OCI-LY1 (cell line): ENCODE results near the gene CA7.

Source experiments
- H2AFZ ChIP-seq: fragments of 200-600 bp; sonication (generic), shearing (Covaris generic); 2 replicates; pipeline ENCODE4 v1.6.0; 2014; ENCODE audit warnings: antibody characterized with exemption, mild to moderate bottlenecking, low read length
- H3F3A ChIP-seq: fragments of 200-600 bp; sonication (generic), shearing (Covaris generic); 2 replicates; pipeline ENCODE4 v1.6.0; 2014; ENCODE audit warnings: mild to moderate bottlenecking, antibody characterized with exemption, low read length, moderate library complexity; ENCODE audit not compliant: insufficient read depth
- H3K27ac ChIP-seq: fragments of 200-600 bp; sonication (generic); 2 replicates; pipeline ENCODE4 v1.5.1; 2014; ENCODE audit warnings: low read length, mixed run types, mild to moderate bottlenecking, low read depth; ENCODE audit not compliant: poor library complexity, severe bottlenecking
- H3K27me3 ChIP-seq: fragments of 200-600 bp; sonication (generic); 2 replicates; pipeline ENCODE4 v1.6.0; 2014; ENCODE audit warnings: antibody characterized with exemption, mild to moderate bottlenecking, low read length, moderate library complexity; ENCODE audit not compliant: insufficient read depth
- H3K36me3 ChIP-seq: fragments of 200-600 bp; sonication (generic); 2 replicates; pipeline ENCODE4 v1.6.1; 2014; ENCODE audit warnings: mild to moderate bottlenecking, antibody characterized with exemption, low read length, moderate library complexity, mixed read lengths; ENCODE audit not compliant: insufficient read depth
- H3K4me1 ChIP-seq: fragments of 200-600 bp; sonication (generic); 2 replicates; pipeline ENCODE4 v1.5.1; 2014; ENCODE audit warnings: mild to moderate bottlenecking, low read length, moderate library complexity; ENCODE audit not compliant: insufficient read depth, severe bottlenecking
- H3K4me2 ChIP-seq: fragments of 200-600 bp; sonication (generic), shearing (Covaris generic); 2 replicates; pipeline ENCODE4 v1.6.1; 2014; ENCODE audit warnings: low read length
- H3K4me3 ChIP-seq: fragments of 200-600 bp; sonication (generic); 2 replicates; pipeline ENCODE4 v1.5.1; 2014; ENCODE audit warnings: low read length, low read depth, mild to moderate bottlenecking, mixed read lengths; ENCODE audit not compliant: poor library complexity, severe bottlenecking
- H3K79me2 ChIP-seq: fragments of 200-600 bp; shearing (Covaris generic); 2 replicates; pipeline ENCODE4 v1.6.1; 2016; ENCODE audit warnings: mixed run types, low read length, mixed read lengths; ENCODE audit not compliant: insufficient read depth
- H3K9ac ChIP-seq: fragments of 200-600 bp; sonication (generic), shearing (Covaris generic); 2 replicates; pipeline ENCODE4 v1.6.1; 2014; ENCODE audit warnings: mild to moderate bottlenecking, low read length, mixed read lengths
- H3K9me2 ChIP-seq: fragments of 200-600 bp; sonication (generic), shearing (Covaris generic); 2 replicates; pipeline ENCODE4 v1.6.1; 2014; ENCODE audit warnings: low read depth, mild to moderate bottlenecking, low read length, mixed read lengths
- H3K9me3 ChIP-seq: fragments of 200-600 bp; shearing (Covaris generic); 2 replicates; pipeline ENCODE4 v1.6.1; 2014; ENCODE audit warnings: low read length, mixed read lengths
- H4K20me1 ChIP-seq: fragments of 200-600 bp; sonication (generic), shearing (Covaris generic); 2 replicates; pipeline ENCODE4 v1.6.0; 2016; ENCODE audit warnings: mild to moderate bottlenecking, low read length; ENCODE audit not compliant: insufficient read depth
- CTCF ChIP-seq: fragments of 200-600 bp; sonication (generic), shearing (Covaris generic); IDR thresholded peaks from 2 replicates; pipeline ENCODE4 v1.5.1; 2017; ENCODE audit warnings: mild to moderate bottlenecking, antibody characterized with exemption, low read length, moderate library complexity, mixed read lengths
- EZH2 ChIP-seq: fragments of 200-600 bp; sonication (generic), shearing (Covaris generic); IDR thresholded peaks from 2 replicates; pipeline ENCODE4 v1.8.0; 2017; ENCODE audit warnings: borderline replicate concordance, mixed run types, mild to moderate bottlenecking, antibody characterized with exemption, low read length, moderate library complexity, mixed read lengths

The CA7 gene

DNA sequence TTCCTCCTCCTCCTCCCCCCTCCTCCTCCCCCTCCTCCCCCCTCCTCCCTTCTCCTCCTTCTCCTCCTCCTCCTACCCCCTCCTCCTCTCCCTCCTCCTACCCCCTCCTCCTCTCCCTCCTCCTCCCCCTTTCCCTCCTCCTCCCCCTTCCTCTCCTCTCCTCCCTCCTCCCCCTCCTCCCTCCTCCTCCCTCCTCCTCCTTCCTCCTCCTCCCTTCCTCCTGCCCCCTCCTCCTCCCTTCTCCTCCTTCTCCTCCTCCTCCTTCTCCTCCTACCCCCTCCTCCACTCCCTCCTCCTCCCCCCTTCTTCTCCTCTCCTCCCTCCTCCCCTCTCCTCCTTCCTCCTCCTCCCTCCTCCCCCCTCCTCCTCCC lies 29.5 kb downstream of the CA7 start:
- H3K4me3 ChIP-seq = no peak overlapping the region
- no peaks in the 10 kb centered on the region for H3K79me2 ChIP-seq
- peaks cover 18% of the 10 kb centered on the region for H3K4me1 ChIP-seq
- no peak overlapping the region for H3K4me2 ChIP-seq
- H3K9ac ChIP-seq = no peak overlapping the region
- H3K27me3 ChIP-seq = no peaks in the 10 kb centered on the region
- no peak overlapping the region for H2AFZ ChIP-seq
- H3K9me3 ChIP-seq = no peaks in the 10 kb centered on the region
- no peaks in the 10 kb centered on the region for H3K9me2 ChIP-seq
- no peaks in the 10 kb centered on the region for H3K36me3 ChIP-seq
- H3F3A ChIP-seq = no peaks in the 10 kb centered on the region
- H3K27ac ChIP-seq = no peak overlapping the region
- TF ChIP-seq CTCF = no peak
- TF ChIP-seq EZH2 = no peak
- no peaks in the 10 kb centered on the region for H4K20me1 ChIP-seq

DNA sequence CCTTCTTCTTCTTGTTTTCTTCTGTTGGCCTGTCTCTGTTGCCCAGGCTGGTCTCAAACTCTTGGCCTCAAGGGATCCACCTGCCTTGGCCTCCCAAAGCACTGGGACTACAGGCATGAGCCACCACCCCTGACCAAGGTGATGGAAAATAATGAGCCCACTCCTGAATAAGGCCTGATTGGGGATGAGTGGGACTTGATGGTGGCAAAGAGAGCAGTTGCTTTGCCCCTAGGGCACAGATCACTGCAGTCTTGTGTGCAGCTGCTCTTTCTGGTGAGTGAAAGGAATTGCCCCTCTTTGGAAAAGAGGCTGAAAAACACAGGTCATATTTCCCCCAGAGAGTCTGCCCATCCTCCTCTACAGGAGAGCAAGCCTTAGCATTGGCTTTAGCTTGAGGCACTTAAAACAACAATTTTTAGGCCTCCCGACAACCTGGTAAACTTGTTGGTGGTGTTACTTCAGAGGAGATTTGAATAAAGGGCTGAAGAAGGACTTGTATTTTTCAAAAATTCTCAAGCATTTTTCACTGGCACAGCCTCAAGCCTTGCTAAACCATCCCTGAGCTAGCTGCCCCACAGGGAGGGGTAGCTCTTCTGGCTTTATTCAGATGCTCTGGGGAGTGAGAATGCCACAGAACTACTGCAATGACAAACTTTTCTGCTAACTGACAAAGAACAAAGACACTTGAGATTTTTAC lies 30.0 kb downstream of the CA7 start:
- no peaks in the 10 kb centered on the region for H3K79me2 ChIP-seq
- no peak for TF ChIP-seq CTCF
- no peak for TF ChIP-seq EZH2
- no peaks in the 10 kb centered on the region for H3K36me3 ChIP-seq
- no peaks in the 10 kb centered on the region for H3K27me3 ChIP-seq
- no peaks in the 10 kb centered on the region for H4K20me1 ChIP-seq
- no peak overlapping the region for H3K27ac ChIP-seq
- no peaks in the 10 kb centered on the region for H3K9me3 ChIP-seq
- no peaks in the 10 kb centered on the region for H3K9me2 ChIP-seq
- no peaks in the 10 kb centered on the region for H3F3A ChIP-seq
- H3K9ac ChIP-seq = no peak overlapping the region
- no peak overlapping the region for H3K4me2 ChIP-seq
- no peak overlapping the region for H3K4me3 ChIP-seq
- H2AFZ ChIP-seq = no peak overlapping the region
- peaks cover 20% of the 10 kb centered on the region for H3K4me1 ChIP-seq

DNA sequence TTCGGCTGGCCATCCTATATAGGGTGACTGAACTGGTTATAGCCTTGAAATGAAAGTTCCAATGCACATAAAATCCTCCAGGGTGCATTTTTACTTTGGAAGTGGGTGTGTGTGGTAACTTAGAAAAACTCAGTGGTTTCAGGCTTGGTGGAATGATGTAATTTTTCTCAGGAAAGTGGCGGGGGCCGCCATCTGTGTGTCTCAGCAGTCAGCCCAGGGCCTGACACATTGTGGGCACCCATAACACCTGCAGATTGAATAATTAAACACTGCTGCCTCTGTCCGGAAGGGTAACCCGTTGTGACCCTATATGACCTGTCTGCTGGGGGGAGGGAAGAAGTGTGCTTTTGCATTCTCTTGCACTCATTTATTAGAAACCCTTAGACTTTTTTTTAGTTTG lies 33.9 kb downstream of the CA7 start:
- Histone ChIP-seq H3K9ac (no peak overlapping the region), H3K9me3 (no peaks in the 10 kb centered on the region), H3K4me1 (peaks cover 31% of the 10 kb centered on the region), H3F3A (no peaks in the 10 kb centered on the region), H3K36me3 (no peaks in the 10 kb centered on the region), H3K27ac (peak overlapping the region; percentile 34), H3K4me2 (peak overlapping the region; percentile 28; the same call in 1 of the 2 replicates), H2AFZ (no peak overlapping the region), H4K20me1 (no peaks in the 10 kb centered on the region), H3K9me2 (no peaks in the 10 kb centered on the region), H3K4me3 (no peak overlapping the region), H3K79me2 (no peaks in the 10 kb centered on the region), H3K27me3 (no peaks in the 10 kb centered on the region)
- TF ChIP-seq EZH2 (no peak), CTCF (no peak)
